AG09309 (cell line): ENCODE measurements around the gene RPS6KA2.

ENCODE experiments used
- DNase-seq: peaks from one replicate; pipeline ENCODE4 v3.0.0-alpha.2; 2010; ENCODE audit warnings: low read depth
- H3K4me3 ChIP-seq: 2 replicates; pipeline ENCODE4 v1.5.1; 2011; ENCODE audit warnings: mild to moderate bottlenecking, low read depth, low read length, moderate library complexity; ENCODE audit not compliant: control insufficient read depth
- CTCF ChIP-seq: IDR thresholded peaks from 2 replicates; pipeline ENCODE4 v1.5.1; 2011; ENCODE audit warnings: mild to moderate bottlenecking, low read depth, low read length, inconsistent platforms; ENCODE audit not compliant: insufficient read depth, control insufficient read depth; ENCODE audit errors: missing control alignments

RPS6KA2 gene

GRCh38 chr6:166597711-166598440 is 29.2 kb downstream of the RPS6KA2 start:
- no peak for TF ChIP-seq CTCF
- DNase-seq, result no peak
- H3K4me3 ChIP-seq, result no peak overlapping the region

DNA sequence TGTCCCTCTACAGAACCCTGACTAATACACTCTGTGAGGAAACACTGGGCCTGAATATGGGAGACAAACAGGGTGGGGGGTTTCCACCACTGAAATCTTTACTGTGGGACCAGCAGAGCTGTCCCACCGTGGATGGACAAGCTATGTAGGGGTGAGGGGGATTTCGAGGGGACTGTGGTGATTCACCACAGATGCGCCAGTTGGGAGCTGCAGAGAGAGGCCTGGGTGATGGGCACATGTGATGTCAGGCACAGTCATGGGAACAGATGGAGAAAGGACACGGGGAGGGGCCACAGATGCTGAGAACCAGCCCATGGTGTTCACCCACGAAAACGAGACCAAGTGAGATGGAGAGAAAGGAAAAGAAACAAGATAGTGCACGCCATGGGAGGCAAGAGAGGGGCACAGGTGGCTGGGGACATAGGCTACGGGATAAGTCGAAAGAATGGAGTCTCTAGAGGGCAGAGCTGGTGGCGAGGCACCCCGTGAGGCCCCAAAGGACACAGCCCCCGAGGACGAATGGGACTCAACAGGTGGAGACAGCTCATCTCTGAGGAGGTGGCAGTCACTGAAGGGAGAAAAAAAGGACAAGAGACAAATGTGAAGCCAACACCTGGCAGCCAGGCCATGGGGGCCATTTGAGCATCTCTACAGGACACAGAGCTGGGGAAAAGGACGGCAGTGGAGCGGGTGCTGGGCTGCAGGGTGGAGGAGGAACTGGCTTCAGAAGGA is 30.1 kb downstream of the RPS6KA2 start:
- no peak overlapping the region for H3K4me3 ChIP-seq
- TF ChIP-seq CTCF, result no peak
- no peak for DNase-seq

- no peak for TF ChIP-seq CTCF
- H3K4me3 ChIP-seq, result no peak overlapping the region
- no peak for DNase-seq
Measured at GRCh38 chr6:166595949-166596348, 31.1 kb downstream of the RPS6KA2 start.

DNA sequence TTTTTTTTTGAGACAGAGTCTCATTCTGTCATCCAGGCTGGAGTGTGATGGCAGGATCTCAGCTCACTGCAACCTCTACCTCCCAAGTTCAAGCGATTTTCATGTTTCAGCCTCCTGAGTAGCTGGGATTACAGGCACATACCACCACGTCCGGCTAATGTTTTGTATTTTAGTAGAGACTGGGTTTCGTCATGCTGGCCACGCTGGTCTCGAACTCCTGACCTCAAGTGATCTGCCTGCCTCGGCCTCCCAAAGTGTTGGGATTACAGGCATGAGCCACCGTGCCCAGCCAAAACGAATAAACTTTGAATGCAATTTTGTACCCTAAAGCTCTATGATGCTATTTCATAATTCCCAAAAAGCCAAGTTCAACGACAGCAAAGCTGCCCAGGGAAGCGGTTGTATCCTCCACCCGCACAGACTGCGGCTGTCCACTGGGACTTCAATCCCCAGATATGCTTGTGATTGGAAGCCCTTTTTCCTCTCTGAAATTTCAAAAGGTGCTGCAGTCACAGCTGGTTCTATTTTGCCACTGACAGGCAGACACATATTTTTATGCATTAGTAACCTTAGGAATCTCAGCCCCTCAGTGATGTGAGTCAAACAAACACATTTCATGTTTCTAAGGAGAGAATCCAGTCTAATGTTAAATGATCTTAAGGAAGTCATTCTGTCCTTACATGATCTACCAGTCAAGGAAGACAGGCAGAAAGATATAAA is 31.8 kb downstream of the RPS6KA2 start:
- peak; percentile 81 for DNase-seq
- no peak overlapping the region for H3K4me3 ChIP-seq
- no peak for TF ChIP-seq CTCF

GRCh38 chr6:166592821-166593220 is 34.2 kb downstream of the RPS6KA2 start:
- H3K4me3 ChIP-seq, result no peak overlapping the region
- no peak for TF ChIP-seq CTCF
- DNase-seq, result no peak

- no peak for TF ChIP-seq CTCF
- H3K4me3 ChIP-seq, result no peak overlapping the region
- DNase-seq, result no peak
Measured at GRCh38 chr6:166591961-166592520, 35.0 kb downstream of the RPS6KA2 start.
